Thoracic aorta (tissue), 2 donors: ENCODE data around the gene WDFY4. TPM values are rescaled to one million over a fixed set of nuclear protein-coding genes. Genes with fewer than 3 reads are reported as not detected.

ENCODE experiments used
- ATAC-seq: fragments of 150-250 bp; one replicate; pipeline ENCODE4 v1.8.0; 2017; ENCODE audit warnings: low read depth; ENCODE audit not compliant: insufficient number of reproducible peaks, low FRiP score
- DNase-seq: peaks from one replicate; pipeline ENCODE4 v3.0.0-alpha.2; 2020; ENCODE audit warnings: low spot score
- H3K27ac ChIP-seq, 2 donors: fragments of 200-600 bp; sonication (generic); 1 replicate in 1 of 2; 2 replicates in 1 of 2; pipeline ENCODE4 v1.5.1; 2016; ENCODE audit warnings: mild to moderate bottlenecking in 2 of 2, moderate library complexity in 2 of 2
- H3K27me3 ChIP-seq: fragments of 200-600 bp; sonication (generic); replicated peaks from 2 replicates; pipeline ENCODE4 v1.6.0; 2016; ENCODE audit warnings: mild to moderate bottlenecking; ENCODE audit not compliant: insufficient read depth
- H3K36me3 ChIP-seq: fragments of 200-600 bp; sonication (generic); one replicate; pipeline ENCODE4 v1.5.1; 2016
- H3K4me1 ChIP-seq, 2 donors: fragments of 200-600 bp; sonication (generic); 1 replicate in 1 of 2; 2 replicates in 1 of 2; pipeline versions ENCODE4 v1.5.1 to v1.6.0; 2016; ENCODE audit warnings: low read depth in 2 of 2, mild to moderate bottlenecking in 1 of 2; ENCODE audit not compliant: control insufficient read depth in 1 of 2
- H3K4me3 ChIP-seq: fragments of 200-600 bp; sonication (generic); 2 replicates; pipeline ENCODE4 v1.5.1; 2016; ENCODE audit warnings: mild to moderate bottlenecking
- H3K9me3 ChIP-seq: fragments of 200-600 bp; sonication (generic); 2 replicates; pipeline ENCODE4 v1.5.1; 2016
- CTCF ChIP-seq: fragments of 200-600 bp; sonication (generic); IDR thresholded peaks from one replicate; pipeline ENCODE4 v1.5.1; 2019; ENCODE audit warnings: antibody characterized with exemption
- total RNA-seq, 2 donors: library from RNA; depleted of rRNA; stranded (reverse); fragments of >200 nt; gene quantifications; one replicate each; pipeline versions ENCODE4 v1.1.0 to v1.2.3, GENCODE V29; 2016

WDFY4 gene
- total RNA-seq, 2 donors from 2014 or later: 10.0 to 14.9 TPM

GRCh38 chr10:48797830-48798229 is 113.2 kb downstream of the WDFY4 start:
- H3K4me1 ChIP-seq: peaks cover 0 to 3% of the 10 kb centered on the region in 2 donors
- H3K9me3 ChIP-seq: no peaks in the 10 kb centered on the region
- no peaks in the 10 kb centered on the region for H3K27me3 ChIP-seq
- H3K27ac ChIP-seq: no peak overlapping the region
- ATAC-seq (no peak), DNase-seq (no peak)
- no peak overlapping the region for H3K4me3 ChIP-seq
- no peak for TF ChIP-seq CTCF
- H3K36me3 ChIP-seq: no peaks in the 10 kb centered on the region

- H3K36me3 ChIP-seq: no peaks in the 10 kb centered on the region
- DNase-seq (no peak), ATAC-seq (no peak)
- no peaks in the 10 kb centered on the region for H3K4me1 ChIP-seq
- no peak overlapping the region for H3K27ac ChIP-seq
- TF ChIP-seq CTCF: no peak
- H3K27me3 ChIP-seq: no peaks in the 10 kb centered on the region
- H3K4me3 ChIP-seq: no peak overlapping the region
- no peaks in the 10 kb centered on the region for H3K9me3 ChIP-seq
Measured at GRCh38 chr10:48798481-48799254, 114.0 kb downstream of the WDFY4 start.

- Histone ChIP-seq H3K36me3 (no peaks in the 10 kb centered on the region), H3K4me3 (peak overlapping the region; percentile 24), H3K27me3 (no peaks in the 10 kb centered on the region), H3K27ac (peak overlapping the region in 1 of 2 donors; percentile 33), H3K9me3 (no peaks in the 10 kb centered on the region), H3K4me1 (peaks cover 0 to 8% of the 10 kb centered on the region in 2 donors)
- no peak for DNase-seq
- no peak for ATAC-seq
- TF ChIP-seq CTCF: no peak
Measured at GRCh38 chr10:48799341-48800006, 114.8 kb downstream of the WDFY4 start.

GRCh38 chr10:48800007-48800675 is 115.5 kb downstream of the WDFY4 start:
- ATAC-seq (no peak), DNase-seq (no peak)
- Histone ChIP-seq H3K36me3 (no peaks in the 10 kb centered on the region), H3K4me3 (peak overlapping the region; percentile 24), H3K4me1 (peaks cover 0 to 14% of the 10 kb centered on the region in 2 donors), H3K27ac (peak overlapping the region in 1 of 2 donors; percentile 33), H3K9me3 (no peaks in the 10 kb centered on the region), H3K27me3 (no peaks in the 10 kb centered on the region)
- no peak for TF ChIP-seq CTCF

GRCh38 chr10:48801001-48801421 is 116.3 kb downstream of the WDFY4 start:
- ATAC-seq (no peak), DNase-seq (no peak)
- H3K4me1 ChIP-seq: peaks cover 0 to 23% of the 10 kb centered on the region in 2 donors
- H3K36me3 ChIP-seq: no peaks in the 10 kb centered on the region
- TF ChIP-seq CTCF: no peak
- no peaks in the 10 kb centered on the region for H3K9me3 ChIP-seq
- peak overlapping the region in 1 of 2 donors; percentile 13 for H3K27ac ChIP-seq
- H3K27me3 ChIP-seq: no peaks in the 10 kb centered on the region
- H3K4me3 ChIP-seq: no peak overlapping the region
